CD4-positive, alpha-beta T cell treated with Interleukin-17A for 4 hours (primary cell): Measurements from ENCODE around the gene SLC20A1.
A peak's percentile ranks its signal among the peaks of the same experiment; 100 is the strongest.
"Not testable (repeated sequence)": the region's sequence is repeated elsewhere in the genome, so short reads cannot be mapped to it uniquely, and the experiment has no call there.

Experiments
- DNase-seq: peaks from one replicate; pipeline ENCODE4 v3.0.0-alpha.2; 2020; ENCODE audit warnings: mixed read lengths

SLC20A1 gene

GRCh38 chr2:112686348-112687217, 40.8 kb downstream of the SLC20A1 start:
- DNase-seq = peak; percentile 13

DNA sequence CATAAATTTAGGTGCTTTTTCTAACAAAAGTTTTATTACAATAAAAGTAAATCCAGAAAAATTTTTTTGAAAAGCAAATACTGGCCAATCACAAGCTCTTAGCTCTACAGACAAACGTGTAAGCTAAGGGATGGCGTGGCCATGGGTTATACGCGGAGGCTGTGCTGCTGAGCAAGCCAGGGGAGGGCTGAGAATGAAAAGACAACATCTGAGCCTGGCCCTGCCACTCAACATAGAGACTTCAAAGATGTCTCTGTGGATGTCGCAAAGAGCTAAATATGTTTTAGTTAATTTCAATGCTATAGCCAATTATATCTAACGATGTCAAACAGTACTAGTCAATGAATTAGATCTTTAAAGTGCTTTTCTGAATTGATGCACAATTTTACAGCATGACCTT, 41.8 kb downstream of the SLC20A1 start:
- no peak for DNase-seq

DNA sequence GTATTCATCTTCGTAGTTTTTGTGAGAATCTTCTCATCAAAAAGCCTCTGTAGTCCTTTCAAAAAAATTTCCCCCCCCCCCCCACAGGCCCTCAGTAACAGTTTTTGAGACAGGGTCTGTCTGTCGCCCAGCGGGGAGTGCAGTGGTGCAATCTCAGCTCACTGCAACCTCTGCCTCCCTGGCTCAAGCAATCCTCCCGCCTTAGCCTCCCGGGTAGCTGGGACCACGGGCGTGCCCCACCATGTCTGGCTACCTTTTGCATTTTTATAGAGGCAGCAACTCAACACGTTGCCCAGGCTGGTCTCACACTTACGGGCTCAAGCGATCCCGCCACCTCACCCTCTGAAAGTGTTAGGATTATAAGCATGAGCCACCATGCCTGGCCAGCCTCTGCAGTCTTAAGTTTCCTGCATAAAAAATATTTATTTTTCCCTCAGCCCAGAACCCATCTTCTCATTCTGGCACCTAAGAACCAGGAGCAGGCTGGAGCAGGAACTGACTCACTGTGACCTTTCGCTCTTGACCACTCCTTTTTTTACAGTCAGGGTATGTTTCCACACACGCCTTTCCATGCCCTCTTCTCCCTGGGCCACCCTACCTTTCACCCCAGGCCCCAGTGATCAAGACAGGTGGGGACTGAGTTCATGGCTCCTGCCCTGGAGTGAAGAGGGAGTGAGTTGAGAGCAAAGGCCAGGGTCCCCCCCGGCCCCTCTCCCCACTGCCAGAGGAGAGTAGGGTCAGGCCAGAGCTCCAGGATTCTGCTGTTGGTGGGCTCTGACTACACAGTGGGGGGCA, 42.5 kb downstream of the SLC20A1 start:
- no peak for DNase-seq

DNA sequence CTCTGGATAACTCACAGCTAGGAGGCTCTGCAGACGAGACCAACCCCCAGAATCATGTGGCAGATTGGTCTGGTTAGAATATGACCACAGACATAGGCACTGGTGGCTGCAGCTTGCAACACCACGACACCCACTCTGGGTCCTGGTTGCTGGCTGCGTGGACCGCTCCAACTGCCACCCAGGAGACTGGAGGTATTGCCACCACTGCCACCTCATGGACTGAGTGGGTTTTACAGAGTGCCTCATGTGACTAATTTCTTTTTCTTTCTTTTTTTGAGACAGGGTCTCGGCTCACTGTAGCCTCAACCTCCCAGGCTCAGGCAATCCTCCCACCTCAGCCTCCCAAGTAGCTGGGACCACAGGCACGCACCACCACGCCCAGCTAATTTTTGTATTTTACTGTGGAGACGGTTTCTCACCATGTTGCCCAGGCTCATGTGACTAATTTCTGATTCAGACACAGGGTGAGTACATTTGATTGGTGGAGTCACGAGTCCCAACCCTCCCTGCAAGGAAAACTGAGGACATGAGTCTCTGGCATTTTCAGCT, 45.2 kb downstream of the SLC20A1 start:
- peak; percentile 79 for DNase-seq

- no peak for DNase-seq
These were observed 46.1 kb downstream of the SLC20A1 start for GRCh38 chr2:112691881-112692281.

- DNase-seq = peak; percentile 69
These were observed 46.8 kb downstream of the SLC20A1 start for GRCh38 chr2:112692495-112692911.

DNA sequence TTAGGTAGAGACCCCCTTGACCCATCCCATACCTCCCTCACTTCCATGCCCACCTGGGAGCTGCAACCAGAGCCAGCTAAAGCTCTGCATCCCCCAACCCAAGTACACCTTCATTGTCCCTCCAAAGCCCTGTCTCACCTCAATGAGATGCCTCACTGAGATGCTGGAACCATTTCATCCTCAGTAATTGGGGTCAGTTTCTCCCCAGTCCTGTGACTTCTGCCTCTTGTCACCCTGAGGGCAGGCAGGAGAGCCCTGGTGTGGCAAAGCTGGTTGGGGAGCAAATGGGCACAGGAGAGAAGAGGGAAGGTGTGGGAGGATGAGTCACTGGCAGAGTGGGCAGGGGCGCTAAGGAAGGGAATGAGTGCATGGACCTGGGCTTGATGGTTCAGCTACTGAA, 47.2 kb downstream of the SLC20A1 start:
- no peak for DNase-seq

GRCh38 chr2:112693596-112693995, 47.9 kb downstream of the SLC20A1 start:
- DNase-seq = no peak

- no peak for DNase-seq
These were observed 48.4 kb downstream of the SLC20A1 start for GRCh38 chr2:112694182-112694581.

GRCh38 chr2:112698834-112699515, 53.2 kb downstream of the SLC20A1 start:
- DNase-seq = no peak

- no peak for DNase-seq
These were observed 54.4 kb downstream of the SLC20A1 start for GRCh38 chr2:112699984-112700667.

DNA sequence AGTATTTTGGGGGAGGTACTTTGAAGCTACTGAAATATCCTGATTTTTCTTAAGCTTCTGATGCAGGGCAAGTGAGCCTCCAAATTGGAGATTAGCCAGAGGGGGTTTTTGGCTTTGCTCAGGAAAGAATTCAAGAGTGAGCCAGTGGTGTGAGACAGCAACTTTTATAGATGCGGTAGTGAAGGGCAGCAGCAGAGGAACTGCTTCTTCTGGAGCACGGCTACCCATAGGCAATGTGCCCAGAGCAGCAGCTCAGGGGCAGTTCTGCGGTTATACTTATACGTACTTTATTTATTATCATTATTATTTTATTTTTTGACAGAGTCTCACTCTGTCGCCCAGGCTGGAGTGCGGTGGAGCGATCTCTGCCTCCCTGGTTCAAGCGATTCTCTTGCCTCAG, 55.3 kb downstream of the SLC20A1 start:
- no peak for DNase-seq

DNA sequence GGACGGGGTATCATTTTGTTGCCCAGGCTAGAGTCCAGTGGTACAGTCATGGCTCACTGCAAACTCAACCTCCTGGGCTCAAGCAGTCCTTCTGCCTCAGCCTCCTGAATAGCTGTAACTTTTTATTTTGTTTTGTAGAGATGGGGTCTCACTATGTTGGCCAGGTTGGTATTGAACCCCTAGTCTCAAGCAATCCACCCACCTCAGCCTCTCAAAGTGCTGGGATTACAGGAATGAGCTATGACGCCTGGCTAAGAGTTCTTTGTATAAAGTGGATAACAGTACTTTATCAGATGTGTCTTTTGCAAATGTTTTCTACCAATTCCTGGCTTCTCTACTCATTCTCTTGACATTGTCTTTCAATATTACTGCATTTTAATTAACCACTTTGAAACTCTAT, 57.9 kb downstream of the SLC20A1 start:
- no peak for DNase-seq

- no peak for DNase-seq
These were observed 59.8 kb downstream of the SLC20A1 start for GRCh38 chr2:112705575-112705974.

DNA sequence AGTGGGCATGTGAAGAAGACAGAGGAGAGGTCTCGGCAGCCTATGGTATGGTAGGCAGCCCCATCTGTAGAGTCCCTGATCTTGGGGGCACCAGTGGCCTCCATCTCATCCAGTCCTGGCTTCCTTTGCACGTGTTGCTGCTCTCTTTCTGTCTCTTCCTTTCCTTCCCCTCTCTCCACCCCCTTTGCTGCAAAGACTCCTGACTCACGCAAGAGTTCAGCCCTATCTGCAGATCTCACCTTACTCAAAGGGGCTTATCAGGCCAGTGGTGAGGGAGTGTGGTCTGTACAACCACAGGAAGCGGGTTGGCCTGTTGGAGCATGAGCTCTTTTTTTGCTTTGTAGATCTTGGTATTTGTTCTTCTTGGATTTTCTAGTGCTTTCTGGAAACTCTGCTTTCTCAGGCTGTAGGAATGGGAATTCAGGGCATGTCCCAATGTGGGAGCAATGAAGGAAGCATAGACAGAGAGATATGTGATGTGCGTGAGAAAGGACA, 60.5 kb downstream of the SLC20A1 start:
- peak; percentile 51 for DNase-seq

DNA sequence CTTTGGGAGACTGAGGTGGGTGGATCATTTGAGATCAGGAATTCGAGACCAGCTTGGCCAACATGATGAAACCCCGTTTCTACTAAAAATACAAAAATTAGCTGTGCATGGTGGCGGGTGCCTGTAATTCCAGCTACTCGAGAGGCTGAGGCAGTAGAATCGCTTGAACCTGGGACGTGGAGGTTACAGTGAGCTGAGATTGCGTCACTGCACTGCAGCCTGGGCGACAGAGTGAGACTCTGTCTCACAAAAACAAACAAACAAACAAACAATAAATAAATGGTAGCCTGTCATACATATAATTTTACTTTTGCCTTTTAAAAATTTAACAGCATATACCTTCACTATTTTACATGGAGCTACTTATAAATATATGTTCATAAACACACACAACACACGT, 61.2 kb downstream of the SLC20A1 start:
- not testable (repeated sequence) for DNase-seq

DNA sequence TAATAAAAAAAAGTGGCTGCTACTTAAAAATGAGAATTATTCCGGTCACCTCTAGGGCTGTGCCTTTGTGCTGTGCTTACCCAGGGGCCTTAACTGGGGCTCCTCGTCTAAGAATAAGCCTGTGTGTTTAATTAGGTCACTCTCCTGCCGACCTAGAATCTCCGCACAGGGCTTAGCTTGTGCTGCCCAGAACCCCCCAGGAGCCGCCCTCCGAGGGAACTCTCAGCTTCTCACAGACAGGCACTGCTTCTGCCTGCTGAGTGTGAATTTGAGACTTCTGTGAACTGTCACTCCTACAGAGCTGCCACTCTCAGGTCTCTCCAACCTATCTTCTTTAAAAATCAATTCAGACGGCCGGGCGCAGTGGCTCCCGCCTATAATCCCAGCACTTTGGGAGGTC, 63.2 kb downstream of the SLC20A1 start:
- DNase-seq = no peak

GRCh38 chr2:112709703-112710102, 64.0 kb downstream of the SLC20A1 start:
- no peak for DNase-seq

- no peak for DNase-seq
These were observed 65.4 kb downstream of the SLC20A1 start for GRCh38 chr2:112710956-112711750.

DNA sequence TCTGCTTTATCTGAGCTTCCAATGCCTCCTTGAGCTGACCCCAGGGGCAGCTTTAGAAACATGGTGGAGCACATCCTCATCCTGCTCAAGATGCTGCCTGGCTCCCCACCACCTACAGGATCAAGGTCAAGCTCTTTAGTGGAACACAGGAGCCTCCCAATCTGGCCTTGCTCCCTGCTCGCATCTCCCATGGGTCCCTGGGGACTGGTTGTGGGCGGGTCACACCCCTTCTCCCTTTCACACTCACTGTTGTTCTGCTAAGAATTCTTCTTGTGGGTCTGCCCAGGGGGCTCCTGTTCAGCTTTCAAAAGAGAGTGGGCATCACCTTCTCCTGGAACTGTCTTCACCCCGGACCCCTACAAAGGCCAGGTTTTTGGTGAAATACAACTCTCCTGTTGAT, 66.7 kb downstream of the SLC20A1 start:
- DNase-seq = no peak

- peak; percentile 10 for DNase-seq
These were observed 67.3 kb downstream of the SLC20A1 start for GRCh38 chr2:112712903-112713584.
